Measurements from ENCODE around the gene SHC2.
"Not testable (repeated sequence)": the region's sequence is repeated elsewhere in the genome, so short reads cannot be mapped to it uniquely, and the experiment has no call there.

SHC2 gene

GRCh38 chr19:447064-447426, 13.8 kb downstream of the SHC2 start:
- DNase-seq (ENCODE audit: low spot score), result no peak

DNA sequence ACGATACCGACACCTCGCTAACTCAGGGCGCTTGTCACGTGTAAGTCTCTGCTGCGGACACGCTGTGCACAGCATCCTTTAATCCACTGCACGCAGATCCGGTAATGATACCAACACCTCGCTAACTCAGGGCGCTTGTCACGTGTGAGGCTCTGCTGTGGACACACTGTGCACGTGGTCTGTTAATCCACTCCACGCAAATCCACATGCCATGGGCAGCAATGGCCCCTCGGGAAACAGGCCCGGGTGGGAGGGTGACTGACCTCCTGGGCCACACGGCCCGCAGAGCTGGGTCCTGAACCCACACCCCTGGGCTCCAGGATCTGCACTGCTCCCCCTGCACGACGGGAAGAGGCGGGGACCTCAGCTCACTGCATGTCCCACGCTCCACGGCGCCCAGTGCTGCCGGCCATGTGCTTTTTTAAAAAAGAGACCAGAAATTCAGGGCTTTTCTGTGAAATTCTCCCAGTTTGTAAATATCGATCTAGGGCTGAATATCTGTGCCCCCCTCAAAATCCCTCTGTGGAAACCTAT, 16.1 kb downstream of the SHC2 start:
- DNase-seq (ENCODE audit: low spot score), result no peak

DNA sequence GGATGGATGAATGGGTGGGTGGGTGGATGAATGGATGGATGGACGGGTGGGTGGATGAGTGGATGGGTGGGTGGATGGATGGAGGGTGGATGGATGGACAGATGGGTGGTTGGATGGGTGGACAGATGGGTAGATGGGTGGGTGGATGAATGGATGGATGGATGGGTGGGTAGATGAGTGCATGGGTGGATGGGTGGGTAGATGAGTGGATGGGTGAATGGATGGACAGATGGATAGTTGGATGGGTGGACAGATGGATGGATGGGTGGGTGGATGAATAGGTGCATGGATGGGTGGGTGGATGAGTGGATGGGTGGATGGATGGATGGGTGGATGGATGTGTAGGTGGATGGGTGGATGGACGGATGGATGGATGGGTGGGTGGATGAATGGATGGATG, 17.8 kb downstream of the SHC2 start:
- no peak for DNase-seq (ENCODE audit: low spot score)

- DNase-seq (ENCODE audit: low spot score), result no peak
Observed at GRCh38 chr19:442085-442484, 18.7 kb downstream of the SHC2 start.

GRCh38 chr19:441213-441836, 19.5 kb downstream of the SHC2 start:
- no peak for DNase-seq (ENCODE audit: low spot score)

DNA sequence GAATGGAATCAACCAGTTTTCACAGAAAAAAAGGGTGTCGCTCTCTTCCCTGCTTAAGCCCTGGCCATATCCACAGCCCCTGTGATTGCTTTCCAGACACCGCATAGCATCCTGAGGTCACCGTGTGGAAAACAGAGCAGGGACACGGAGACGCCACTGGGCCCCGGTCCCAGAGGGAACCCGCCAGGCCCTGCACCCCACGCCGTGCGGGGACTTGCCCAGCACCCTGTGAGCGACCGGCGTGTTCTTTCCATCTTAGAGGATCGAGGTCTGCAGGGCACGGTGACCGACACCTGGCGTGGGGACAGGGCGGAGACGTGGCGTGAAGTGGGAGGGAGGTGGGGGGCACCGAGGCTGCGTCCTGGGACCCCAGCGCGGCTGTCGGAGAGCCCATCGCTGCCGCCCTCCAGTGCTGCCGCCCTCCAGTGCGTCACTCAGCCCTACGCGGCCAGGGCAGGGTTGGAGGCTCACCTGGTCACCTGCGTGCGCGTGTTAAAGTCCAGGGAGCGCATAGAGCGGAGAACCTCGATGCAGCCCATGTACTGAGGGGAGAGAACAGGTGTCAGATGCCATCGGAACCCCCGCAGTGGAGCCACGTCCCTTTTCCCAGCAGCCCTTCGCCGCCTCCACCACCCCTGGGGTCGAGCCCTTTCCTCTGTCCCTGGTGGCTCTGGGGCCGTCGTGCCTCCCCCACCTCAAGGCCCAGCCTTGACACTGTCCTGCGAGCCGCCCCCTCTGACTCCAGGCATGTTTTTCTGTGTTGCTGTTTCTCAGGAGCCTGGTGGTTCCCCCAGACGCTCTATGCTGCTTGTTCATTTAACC, 20.2 kb downstream of the SHC2 start:
- DNase-seq (ENCODE audit: low spot score), result no peak

GRCh38 chr19:439167-439900, 21.5 kb downstream of the SHC2 start:
- DNase-seq (ENCODE audit: low spot score), result no peak

DNA sequence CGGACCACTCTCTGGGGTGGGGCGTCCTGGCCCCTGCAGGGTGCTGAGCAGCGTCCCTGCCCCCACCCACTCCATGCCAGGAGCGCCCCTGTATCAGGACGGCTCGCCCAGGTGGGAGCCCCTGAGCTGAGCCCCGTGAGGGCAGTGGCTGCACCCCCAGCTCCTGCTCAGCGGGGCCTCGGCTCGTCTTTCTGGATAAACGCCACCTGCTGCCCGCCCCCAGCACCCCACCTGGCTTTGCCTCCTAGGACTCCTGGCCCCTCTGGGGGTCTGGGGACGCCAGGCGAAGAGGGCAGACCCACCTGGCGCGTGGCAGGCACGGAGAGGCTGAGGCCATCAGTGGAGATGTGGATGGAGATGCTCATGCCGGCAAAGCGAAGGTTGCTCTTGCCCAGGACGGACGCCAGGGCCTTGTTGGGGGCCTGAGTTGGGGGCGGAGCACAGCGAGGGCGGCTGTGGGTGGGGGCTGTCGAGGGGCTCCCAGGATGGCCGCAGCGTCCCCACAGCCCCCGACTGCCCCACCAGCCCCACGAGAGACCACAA, 22.3 kb downstream of the SHC2 start:
- DNase-seq (ENCODE audit: low spot score), result no peak

- DNase-seq (ENCODE audit: low spot score), result no peak
Observed at GRCh38 chr19:437041-437440, 23.8 kb downstream of the SHC2 start.

DNA sequence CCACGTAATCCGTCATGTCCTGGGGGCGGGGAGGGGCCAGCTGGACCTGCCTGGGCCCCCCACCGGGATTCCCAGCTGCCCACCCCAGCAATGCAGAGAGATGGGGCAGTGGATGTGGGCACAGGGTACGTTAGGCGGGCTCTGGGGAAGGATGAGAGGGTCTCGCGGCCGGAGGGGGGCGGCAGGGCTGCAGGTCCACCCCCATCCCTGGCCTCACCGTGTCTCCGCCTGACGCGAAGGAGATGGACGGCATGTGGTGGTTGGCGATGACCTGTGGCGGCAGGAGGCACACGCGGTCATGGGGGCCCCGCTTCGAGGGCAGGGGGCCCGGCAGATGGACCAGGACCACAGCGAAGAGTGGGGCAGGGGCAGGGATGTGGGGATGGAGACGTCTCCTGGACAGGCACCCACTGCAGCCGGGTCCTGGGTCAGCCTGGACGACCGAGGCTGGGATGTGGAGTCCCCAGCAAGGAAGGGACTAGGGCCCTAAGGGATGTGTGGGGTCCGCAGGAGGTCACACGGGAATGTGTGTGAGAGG, 24.4 kb downstream of the SHC2 start:
- no peak for DNase-seq (ENCODE audit: low spot score)

- DNase-seq (ENCODE audit: low spot score), result no peak
Observed at GRCh38 chr19:435707-436412, 25.0 kb downstream of the SHC2 start.

DNA sequence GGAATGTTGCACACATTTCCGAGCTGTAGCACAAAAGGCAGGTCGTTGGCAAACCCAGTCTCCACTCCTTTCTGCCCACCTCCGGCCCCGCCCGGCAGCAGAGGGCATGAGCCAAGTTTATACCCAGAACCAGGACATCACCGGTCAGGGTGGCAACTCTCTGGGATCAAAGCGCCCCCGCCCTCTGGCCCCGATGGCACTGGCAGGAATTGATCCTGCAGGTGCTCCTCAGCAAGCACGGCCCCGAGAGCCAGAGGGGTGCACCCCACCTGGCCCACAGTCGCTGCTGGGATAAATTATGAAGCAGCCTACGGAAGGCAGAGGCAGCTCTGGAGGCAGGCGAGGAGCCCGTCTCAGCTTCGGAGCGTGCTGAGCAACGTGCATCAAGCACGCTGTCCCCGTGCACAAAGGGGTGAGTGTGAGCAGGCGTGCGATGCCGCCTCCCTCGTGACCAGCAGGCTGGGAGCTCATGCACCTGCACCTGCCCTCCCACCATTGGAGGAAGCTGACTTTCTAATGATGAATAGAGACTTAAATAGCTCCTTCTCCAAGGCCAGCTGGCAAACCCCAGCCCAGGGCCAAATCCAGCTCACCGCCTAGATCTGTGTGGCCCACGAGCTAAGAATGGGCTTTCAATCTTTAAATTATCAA, 25.7 kb downstream of the SHC2 start:
- no peak for DNase-seq (ENCODE audit: low spot score)

DNA sequence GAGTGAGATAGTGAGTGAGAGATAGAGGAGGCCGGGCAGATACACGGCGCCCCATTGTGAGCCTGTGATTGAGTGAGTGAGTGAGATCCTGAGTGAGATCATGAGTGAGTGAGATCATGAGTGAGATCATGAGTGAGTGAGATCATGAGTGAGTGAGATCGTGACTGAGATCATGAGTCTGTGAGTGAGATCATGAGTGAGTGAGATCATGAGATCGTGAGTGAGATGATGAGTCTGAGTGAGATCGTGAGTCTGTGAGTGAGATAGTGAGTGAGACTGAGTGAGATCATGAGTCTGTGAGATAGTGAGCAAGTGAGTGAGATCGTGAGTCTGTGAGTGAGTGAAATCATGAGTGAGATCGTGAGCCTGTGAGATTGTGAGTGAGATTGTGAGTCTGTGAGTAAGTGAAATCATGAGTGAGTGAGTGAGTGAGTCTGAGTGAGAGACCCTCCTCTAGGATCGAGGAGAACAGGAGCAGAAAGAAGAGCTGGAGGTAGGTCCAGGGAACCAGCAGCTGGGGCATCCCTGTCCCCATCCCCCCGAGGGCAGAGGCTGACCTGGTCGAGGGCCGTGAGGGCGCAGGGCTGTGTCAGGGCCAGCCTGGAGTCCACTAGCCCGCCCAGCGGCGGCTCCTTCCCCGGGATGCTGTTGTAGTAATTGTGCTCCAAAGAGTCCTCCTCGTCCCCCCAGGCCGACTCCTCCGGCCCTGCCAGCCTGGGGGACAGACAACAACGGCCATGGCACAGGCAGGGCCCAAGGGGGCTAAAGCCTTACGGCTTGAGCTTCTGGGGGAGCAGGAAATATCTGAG, 26.5 kb downstream of the SHC2 start:
- DNase-seq (ENCODE audit: low spot score), result no peak

- DNase-seq (ENCODE audit: low spot score), result no peak
Observed at GRCh38 chr19:430701-431100, 30.1 kb downstream of the SHC2 start.

- no peak for DNase-seq (ENCODE audit: low spot score)
Observed at GRCh38 chr19:428149-428548, 32.7 kb downstream of the SHC2 start.

DNA sequence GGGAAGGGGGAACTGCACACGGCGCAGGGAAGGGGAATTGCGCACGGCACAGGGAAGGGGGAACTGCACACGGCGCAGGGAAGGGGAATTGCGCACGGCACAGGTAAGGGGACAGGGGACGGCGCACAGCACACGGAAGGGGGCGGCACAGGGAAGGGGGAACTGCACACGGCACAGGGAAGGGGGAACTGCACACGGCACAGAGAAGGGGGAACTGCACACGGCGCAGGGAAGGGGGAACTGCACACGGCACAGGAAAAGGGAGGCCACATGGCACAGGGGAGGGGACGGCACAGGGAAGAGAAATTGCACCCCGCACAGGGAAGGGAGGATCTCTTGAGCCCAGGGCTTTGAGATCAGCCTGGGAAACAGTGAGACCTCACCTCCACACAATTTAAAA, 33.2 kb downstream of the SHC2 start:
- DNase-seq (ENCODE audit: low spot score), result not testable (repeated sequence)

- DNase-seq (ENCODE audit: low spot score), result no peak
Observed at GRCh38 chr19:426725-427445, 33.9 kb downstream of the SHC2 start.

- DNase-seq (ENCODE audit: low spot score), result no peak
Observed at GRCh38 chr19:425056-425455, 35.8 kb downstream of the SHC2 start.

DNA sequence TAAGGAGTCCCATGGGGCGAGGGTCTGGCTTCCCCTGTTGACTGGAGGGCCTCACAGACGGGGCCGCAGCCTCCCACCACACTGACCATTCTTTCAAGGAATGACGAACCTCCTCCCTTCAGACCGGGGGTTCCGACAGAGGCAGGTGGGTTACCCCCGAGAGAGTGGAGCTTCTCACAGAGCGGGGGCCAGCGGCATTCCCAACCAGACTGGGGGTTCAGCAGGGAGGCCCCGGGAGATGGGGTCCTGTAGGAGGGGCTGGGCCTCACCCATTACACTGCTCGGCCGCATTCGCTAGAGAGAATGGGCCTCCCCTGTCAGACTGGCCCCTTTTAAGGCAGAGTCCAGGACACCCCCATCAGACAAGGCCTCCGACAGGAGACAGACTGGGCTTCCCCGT, 36.3 kb downstream of the SHC2 start:
- no peak for DNase-seq (ENCODE audit: low spot score)

All from cerebellar cortex (tissue), 1 donor.